ENCODE measurements around the gene GALNT14.

Gene GALNT14

GRCh38 chr2:30998672-30999071 is 139.6 kb downstream of the GALNT14 start:
- TF ChIP-seq CTCF (IDR thresholded peaks at IDR 0.05; ENCODE audit: low read depth, low read length) = no peak
- no peak overlapping the region for H3K4me3 ChIP-seq (ENCODE audit: low read depth, low read length)

DNA sequence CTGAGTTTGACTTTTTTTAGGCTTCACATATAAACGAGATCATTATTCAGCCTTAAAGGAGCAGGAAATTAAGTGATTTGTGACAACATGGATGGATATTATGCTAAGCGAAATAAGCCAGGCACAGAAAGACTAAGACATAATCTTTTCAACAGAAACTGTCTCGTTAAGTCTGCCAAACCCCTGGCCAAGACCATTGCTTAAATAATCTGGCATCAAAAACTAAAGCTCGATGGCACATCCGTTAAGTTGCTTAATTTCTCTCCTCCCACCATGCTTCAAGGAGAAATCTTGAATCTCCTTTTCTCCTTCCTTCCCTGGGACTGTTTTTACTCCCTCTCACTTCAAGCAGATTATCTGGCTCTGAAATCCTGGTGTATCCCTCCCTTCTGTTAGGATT is 140.3 kb downstream of the GALNT14 start:
- TF ChIP-seq CTCF (IDR thresholded peaks at IDR 0.05; ENCODE audit: low read depth, low read length) = no peak
- no peak overlapping the region for H3K4me3 ChIP-seq (ENCODE audit: low read depth, low read length)

- TF ChIP-seq CTCF (IDR thresholded peaks at IDR 0.05; ENCODE audit: low read depth, low read length) = no peak
- H3K4me3 ChIP-seq (ENCODE audit: low read depth, low read length) = no peak overlapping the region
Observed at GRCh38 chr2:30994227-30995056, 143.8 kb downstream of the GALNT14 start.

- no peak overlapping the region for H3K4me3 ChIP-seq (ENCODE audit: low read depth, low read length)
- TF ChIP-seq CTCF (IDR thresholded peaks at IDR 0.05; ENCODE audit: low read depth, low read length) = no peak
Observed at GRCh38 chr2:30992781-30993180, 145.5 kb downstream of the GALNT14 start.

DNA sequence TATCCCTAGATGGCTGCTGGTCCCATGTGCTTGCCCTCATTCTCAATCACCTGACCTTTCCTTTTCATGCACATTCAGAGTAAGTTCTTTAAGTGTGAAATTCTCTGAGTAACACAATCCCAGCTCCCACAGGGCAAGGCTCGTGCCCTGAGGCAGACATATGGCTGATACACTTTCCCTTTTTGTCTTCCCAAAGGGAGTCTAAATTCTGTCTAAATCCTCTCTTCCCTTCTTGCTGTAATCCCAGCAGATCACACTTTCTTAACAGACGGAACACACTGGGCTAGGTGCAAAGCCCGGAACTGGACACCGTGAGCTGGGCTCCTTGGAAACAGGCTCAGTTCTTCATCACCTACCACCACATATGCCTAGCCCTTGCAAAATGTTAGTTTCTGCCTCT is 147.6 kb downstream of the GALNT14 start:
- H3K4me3 ChIP-seq (ENCODE audit: low read depth, low read length) = no peak overlapping the region
- TF ChIP-seq CTCF (IDR thresholded peaks at IDR 0.05; ENCODE audit: low read depth, low read length) = no peak

- no peak overlapping the region for H3K4me3 ChIP-seq (ENCODE audit: low read depth, low read length)
- TF ChIP-seq CTCF (IDR thresholded peaks at IDR 0.05; ENCODE audit: low read depth, low read length) = no peak
Observed at GRCh38 chr2:30990176-30990575, 148.1 kb downstream of the GALNT14 start.

- no peak for TF ChIP-seq CTCF (IDR thresholded peaks at IDR 0.05; ENCODE audit: low read depth, low read length)
- no peak overlapping the region for H3K4me3 ChIP-seq (ENCODE audit: low read depth, low read length)
Observed at GRCh38 chr2:30989746-30990145, 148.5 kb downstream of the GALNT14 start.

Data from WI38 (cell line).